GM18861 (cell line): ENCODE results near the gene NEK3.
"Not testable (repeated sequence)": the region's sequence is repeated elsewhere in the genome, so short reads cannot be mapped to it uniquely, and the experiment has no call there.

Source experiments
- ATAC-seq: cut with Tn5 transposase; IDR thresholded peaks from one replicate; pipeline ENCODE4 v1.9.1; 2021; ENCODE audit not compliant: unreplicated experiment

NEK3 gene

GRCh38 chr13:52170828-52171391, 11.5 kb upstream of the NEK3 start:
- ATAC-seq, result not testable (repeated sequence)

GRCh38 chr13:52169839-52170238, 10.4 kb upstream of the NEK3 start:
- ATAC-seq, result no peak

GRCh38 chr13:52165411-52165810, 6.0 kb upstream of the NEK3 start:
- ATAC-seq, result no peak

- no peak for ATAC-seq
These were observed 5.6 kb upstream of the NEK3 start for GRCh38 chr13:52164989-52165388.

GRCh38 chr13:52163878-52164277, 4.5 kb upstream of the NEK3 start:
- not testable (repeated sequence) for ATAC-seq

GRCh38 chr13:52162279-52163101, 3.1 kb upstream of the NEK3 start:
- no peak for ATAC-seq

GRCh38 chr13:52161181-52161646, 1.8 kb upstream of the NEK3 start:
- ATAC-seq, result no peak

- ATAC-seq, result no peak
These were observed 1.1 kb upstream of the NEK3 start for GRCh38 chr13:52160506-52160905.

GRCh38 chr13:52160053-52160452, 656 bp upstream of the NEK3 start:
- no peak for ATAC-seq

- ATAC-seq, result no peak
These were observed 703 bp downstream of the NEK3 start for GRCh38 chr13:52158629-52159158.

GRCh38 chr13:52156724-52157261, 2.6 kb downstream of the NEK3 start:
- ATAC-seq, result no peak

- no peak for ATAC-seq
These were observed 4.2 kb downstream of the NEK3 start for GRCh38 chr13:52155177-52155576.

- ATAC-seq, result no peak
These were observed 12.2 kb downstream of the NEK3 start for GRCh38 chr13:52147225-52147624.

- no peak for ATAC-seq
These were observed 18.1 kb downstream of the NEK3 start for GRCh38 chr13:52141299-52141698.

- ATAC-seq, result no peak
These were observed 21.9 kb downstream of the NEK3 start for GRCh38 chr13:52137489-52137888.

- no peak for ATAC-seq
These were observed 22.6 kb downstream of the NEK3 start for GRCh38 chr13:52136763-52137162.

GRCh38 chr13:52130641-52131040, 28.8 kb downstream of the NEK3 start:
- no peak for ATAC-seq

- ATAC-seq, result peak; percentile 46
These were observed 30.4 kb downstream of the NEK3 start, which contains the start of gene NEK5 for GRCh38 chr13:52128714-52129700. Gene NEK5 (minus strand): TSS chr13:52129073. CDS start chr13:52127482, 1,591 bp downstream.

- no peak for ATAC-seq
These were observed 31.4 kb downstream of the NEK3 start for GRCh38 chr13:52127783-52128702.

GRCh38 chr13:52127378-52127777, 32.0 kb downstream of the NEK3 start:
- ATAC-seq, result no peak
